Liver (tissue), 9 donors: Measurements from ENCODE around the gene LDHB. TPM values are rescaled to one million over a fixed set of nuclear protein-coding genes. Genes with fewer than 3 reads are reported as not detected.

Experiments
- DNase-seq: peaks from one replicate; pipeline ENCODE4 v3.0.0-alpha.2; 2017; ENCODE audit warnings: low spot score
- H3K27ac ChIP-seq, 2 donors: one replicate each; pipeline ENCODE4 v1.7.0; 2013; ENCODE audit warnings: inconsistent platforms in 2 of 2, low read length in 2 of 2, control low read depth in 1 of 2, low read depth in 1 of 2, mild to moderate bottlenecking in 1 of 2
- H3K27me3 ChIP-seq, 4 donors: one replicate each; pipeline versions ENCODE4 v1.6.1 to v1.7.0; 2013; ENCODE audit warnings: low read length in 3 of 4, inconsistent platforms in 1 of 4, mild to moderate bottlenecking in 1 of 4, moderate library complexity in 1 of 4; ENCODE audit not compliant: control insufficient read depth in 4 of 4, insufficient read depth in 4 of 4
- H3K36me3 ChIP-seq, 4 donors: one replicate each; pipeline versions ENCODE4 v1.6.1 to v1.7.0; 2013; ENCODE audit warnings: low read length in 3 of 4, mild to moderate bottlenecking in 3 of 4, low read depth in 1 of 4, moderate library complexity in 1 of 4; ENCODE audit not compliant: control insufficient read depth in 4 of 4, insufficient read depth in 3 of 4
- H3K4me1 ChIP-seq, 4 donors: one replicate each; pipeline versions ENCODE4 v1.6.1 to v1.7.0; 2013; ENCODE audit warnings: low read length in 3 of 4, mild to moderate bottlenecking in 3 of 4, moderate library complexity in 1 of 4; ENCODE audit not compliant: control insufficient read depth in 4 of 4, insufficient read depth in 4 of 4
- H3K4me3 ChIP-seq, 3 donors: one replicate each; pipeline versions ENCODE4 v1.6.1 to v1.7.0; 2013; ENCODE audit warnings: low read length in 3 of 3, control low read depth in 1 of 3, low read depth in 1 of 3, mild to moderate bottlenecking in 1 of 3
- H3K9ac ChIP-seq, 2 donors: one replicate each; pipeline ENCODE4 v1.7.0; 2013; ENCODE audit warnings: low read length in 2 of 2, mild to moderate bottlenecking in 2 of 2, moderate library complexity in 2 of 2, control low read depth in 1 of 2, low read depth in 1 of 2
- H3K9me3 ChIP-seq, 4 donors: one replicate each; pipeline versions ENCODE4 v1.6.1 to v1.7.0; 2013; ENCODE audit warnings: low read length in 3 of 4; ENCODE audit not compliant: control insufficient read depth in 4 of 4
- ATF3 ChIP-seq: IDR thresholded peaks from 2 replicates; pipeline ENCODE4 v1.6.1; 2016; ENCODE audit warnings: antibody characterized with exemption
- FOXA1 ChIP-seq: IDR thresholded peaks from 2 replicates; pipeline ENCODE4 v1.6.1; 2016; ENCODE audit warnings: antibody characterized with exemption
- HNF4A ChIP-seq, 2 donors: conservative IDR thresholded peaks; 2 replicates each; pipeline ENCODE4 v1.6.1; 2016; ENCODE audit warnings: antibody characterized with exemption in 2 of 2, mild to moderate bottlenecking in 2 of 2
- HNF4G ChIP-seq: IDR thresholded peaks from 2 replicates; pipeline ENCODE4 v1.6.1; 2016; ENCODE audit warnings: antibody characterized with exemption
- MAX ChIP-seq: IDR thresholded peaks from 2 replicates; pipeline ENCODE4 v1.6.1; 2016; ENCODE audit warnings: antibody characterized with exemption
- NR2F2 ChIP-seq: IDR thresholded peaks from 2 replicates; pipeline ENCODE4 v1.6.1; 2016; ENCODE audit warnings: antibody characterized with exemption
- RAD21 ChIP-seq, 2 donors: IDR thresholded peaks; 2 replicates each; pipeline ENCODE4 v1.6.1; 2016; ENCODE audit warnings: antibody characterized with exemption in 2 of 2, mild to moderate bottlenecking in 2 of 2
- RXRA ChIP-seq, 2 donors: IDR thresholded peaks; 2 replicates each; pipeline ENCODE4 v1.6.1; 2017 to 2018; ENCODE audit warnings: antibody characterized with exemption in 2 of 2, mild to moderate bottlenecking in 1 of 2
- SP1 ChIP-seq: IDR thresholded peaks from 2 replicates; pipeline ENCODE4 v1.6.1; 2018; ENCODE audit warnings: antibody characterized with exemption, mild to moderate bottlenecking
- TAF1 ChIP-seq: conservative IDR thresholded peaks from 2 replicates; pipeline ENCODE4 v1.6.1; 2016; ENCODE audit warnings: antibody characterized with exemption, mild to moderate bottlenecking
- YY1 ChIP-seq: IDR thresholded peaks from 2 replicates; pipeline ENCODE4 v1.6.1; 2016; ENCODE audit warnings: antibody characterized with exemption, mild to moderate bottlenecking
- ZBTB33 ChIP-seq: IDR thresholded peaks from 2 replicates; pipeline ENCODE4 v1.6.1; 2016; ENCODE audit warnings: antibody characterized with exemption
- WGBS: extraction: QIAGEN DNeasy Blood & Tissue Kit; methylation state at CpG from one replicate; pipeline ENCODE4 v1.1.7; 2013; 5-methylcytosine and 5-hydroxymethylcytosine counted together
- polyA plus RNA-seq, 2 donors: library from polyadenylated mRNA; stranded (reverse) in 1 of 2; unstranded in 1 of 2; fragments of 200-250 nt in 1 of 2; fragments of >200 nt in 1 of 2; fragmentation: Nextera tagmentation in 1 of 2; extraction: Ambion mirVana in 1 of 2; gene quantifications; one replicate each; pipeline versions ENCODE4 v1.2.1 to v1.2.3, GENCODE V29; 2013 to 2015
- total RNA-seq, 2 donors: library from RNA; depleted of rRNA; stranded (reverse); fragments of >200 nt; gene quantifications; one replicate each; pipeline ENCODE4 v1.2.3, GENCODE V29; 2014
- donor health status: healthy.
- donor health status: healthy.
- donor health status: healthy.
- donor health status: healthy.
- donor health status: healthy.

The LDHB gene
- total and polyA plus RNA-seq, 4 donors, result 20.9 to 99.7 (median 42.3) TPM

GRCh38 chr12:21602774-21603173, 54.9 kb downstream of the LDHB start:
- Histone ChIP-seq H3K27me3 (no peaks in the 10 kb centered on the region), H3K4me1 (peaks cover 2 to 24% (median 22%) of the 10 kb centered on the region in 4 donors), H3K4me3 (peak overlapping the region; percentile 46 to 84 (median 52)), H3K9me3 (no peaks in the 10 kb centered on the region), H3K9ac (peak overlapping the region; percentile 76 to 96), H3K36me3 (no peaks in the 10 kb centered on the region), H3K27ac (peak overlapping the region; percentile 39 to 64)
- no peak for DNase-seq
- TF ChIP-seq HNF4G, result no peak
- peak in 1 of 2 donors; percentile 6 for TF ChIP-seq HNF4A (conservative IDR thresholded peaks at IDR 0.05)
- TF ChIP-seq RXRA (IDR thresholded peaks at IDR 0.05), result no peak
- TF ChIP-seq SP1, result peak; percentile 16
- TF ChIP-seq ATF3, result no peak
- TF ChIP-seq TAF1, result no peak
- no peak for TF ChIP-seq NR2F2
- peak in 1 of 2 donors; percentile 19 for TF ChIP-seq RAD21 (IDR thresholded peaks at IDR 0.05)
- TF ChIP-seq MAX, result peak; percentile 7
- TF ChIP-seq FOXA1, result no peak
- WGBS, result 40% methylated on average over 2 of the region's 2 CpGs

GRCh38 chr12:21600196-21600595, 57.4 kb downstream of the LDHB start:
- TF ChIP-seq MAX, result no peak
- no peak for TF ChIP-seq YY1
- peak overlapping the region in 1 of 2 donors; percentile 73 for H3K9ac ChIP-seq
- DNase-seq, result no peak
- peaks cover 2 to 29% (median 22%) of the 10 kb centered on the region in 4 donors for H3K4me1 ChIP-seq
- H3K4me3 ChIP-seq, result peak overlapping the region in 1 of 3 donors; percentile 30
- H3K36me3 ChIP-seq, result no peaks in the 10 kb centered on the region
- WGBS, result 45% methylated on average over 5 of the region's 5 CpGs
- H3K9me3 ChIP-seq, result no peaks in the 10 kb centered on the region
- peak overlapping the region; percentile 45 to 68 for H3K27ac ChIP-seq
- H3K27me3 ChIP-seq, result no peaks in the 10 kb centered on the region

- no peaks in the 10 kb centered on the region for H3K36me3 ChIP-seq
- H3K4me1 ChIP-seq, result peaks cover 2 to 29% (median 20%) of the 10 kb centered on the region in 4 donors
- 73% methylated on average over 3 of the region's 3 CpGs for WGBS
- H3K9ac ChIP-seq, result no peak overlapping the region
- no peaks in the 10 kb centered on the region for H3K9me3 ChIP-seq
- peak overlapping the region; percentile 45 to 53 for H3K27ac ChIP-seq
- H3K27me3 ChIP-seq, result no peaks in the 10 kb centered on the region
- no peak for DNase-seq
- TF ChIP-seq RXRA (IDR thresholded peaks at IDR 0.05) (no peak), ZBTB33 (no peak)
- H3K4me3 ChIP-seq, result peak overlapping the region in 2 of 3 donors; percentile 1 to 38
Measured at GRCh38 chr12:21599143-21599999, 58.3 kb downstream of the LDHB start.
